22Rv1 (cell line): ENCODE results near the gene CCKAR.

Experiments
- CTCF ChIP-seq: fragments of 450-650 bp; IDR thresholded peaks from 2 replicates; pipeline ENCODE4 v1.5.1; 2017; ENCODE audit warnings: mild to moderate bottlenecking
- ZFX ChIP-seq: fragments of 450-650 bp; IDR thresholded peaks from 2 replicates; pipeline ENCODE4 v1.6.1; 2017; ENCODE audit warnings: antibody characterized with exemption, borderline replicate concordance

GRCh38 chr4:26433556-26433955, 56.7 kb downstream of the CCKAR start:
- no peak for TF ChIP-seq CTCF
- TF ChIP-seq ZFX, result no peak
